DOHH2 (cell line): ENCODE measurements around the gene SNCAIP.

ENCODE experiments used
- EZH2phosphoT487 ChIP-seq: fragments of 200-600 bp; sonication (generic); IDR thresholded peaks from 2 replicates; pipeline ENCODE4 v1.6.1; 2017; ENCODE audit warnings: borderline replicate concordance, mild to moderate bottlenecking, antibody characterized with exemption, low read length, moderate library complexity, mixed read lengths
- TF ChIP-seq, protein P1 (sequence below): fragments of 200-600 bp; sonication (generic); IDR thresholded peaks from one replicate; pipeline ENCODE4 v1.5.1; 2014; ENCODE audit warnings: antibody characterized with exemption, mild to moderate bottlenecking, low read depth, low read length; ENCODE audit not compliant: poor library complexity, severe bottlenecking

DNA sequence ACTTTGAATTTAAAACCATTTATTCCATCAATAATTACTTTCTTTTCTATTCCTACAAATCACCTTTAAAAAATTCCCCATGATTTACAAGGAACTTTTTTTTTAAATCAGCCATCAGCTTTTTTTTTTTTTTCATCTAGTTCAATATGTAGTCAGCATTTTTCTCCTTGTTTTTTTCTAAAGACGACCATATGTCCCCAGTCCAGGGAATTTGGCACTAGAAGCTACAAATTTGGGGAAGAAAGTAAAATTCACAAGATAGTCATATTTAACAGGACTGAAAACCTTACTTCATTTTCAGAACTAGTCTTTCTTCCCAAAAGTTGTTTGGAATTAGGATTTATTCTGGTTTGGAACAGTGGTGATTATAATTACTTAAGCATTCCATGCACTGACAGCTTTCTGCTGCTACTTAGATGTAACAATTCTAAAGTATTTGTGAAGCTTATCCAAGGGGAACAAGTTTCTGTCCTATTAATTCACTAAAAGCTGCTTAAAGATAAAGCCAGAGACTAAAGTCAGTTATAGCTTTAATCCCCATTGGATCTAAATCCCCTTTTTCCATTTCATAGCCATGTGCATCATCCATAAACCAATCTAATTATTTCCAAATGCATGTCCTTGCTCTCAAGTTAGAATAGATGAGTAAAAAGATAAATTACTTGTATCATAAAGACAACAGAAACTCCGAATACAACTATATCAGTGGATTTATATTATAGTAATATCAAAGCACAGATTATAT, 7.4 kb upstream of the SNCAIP start:
- TF ChIP-seq, protein P1, sequence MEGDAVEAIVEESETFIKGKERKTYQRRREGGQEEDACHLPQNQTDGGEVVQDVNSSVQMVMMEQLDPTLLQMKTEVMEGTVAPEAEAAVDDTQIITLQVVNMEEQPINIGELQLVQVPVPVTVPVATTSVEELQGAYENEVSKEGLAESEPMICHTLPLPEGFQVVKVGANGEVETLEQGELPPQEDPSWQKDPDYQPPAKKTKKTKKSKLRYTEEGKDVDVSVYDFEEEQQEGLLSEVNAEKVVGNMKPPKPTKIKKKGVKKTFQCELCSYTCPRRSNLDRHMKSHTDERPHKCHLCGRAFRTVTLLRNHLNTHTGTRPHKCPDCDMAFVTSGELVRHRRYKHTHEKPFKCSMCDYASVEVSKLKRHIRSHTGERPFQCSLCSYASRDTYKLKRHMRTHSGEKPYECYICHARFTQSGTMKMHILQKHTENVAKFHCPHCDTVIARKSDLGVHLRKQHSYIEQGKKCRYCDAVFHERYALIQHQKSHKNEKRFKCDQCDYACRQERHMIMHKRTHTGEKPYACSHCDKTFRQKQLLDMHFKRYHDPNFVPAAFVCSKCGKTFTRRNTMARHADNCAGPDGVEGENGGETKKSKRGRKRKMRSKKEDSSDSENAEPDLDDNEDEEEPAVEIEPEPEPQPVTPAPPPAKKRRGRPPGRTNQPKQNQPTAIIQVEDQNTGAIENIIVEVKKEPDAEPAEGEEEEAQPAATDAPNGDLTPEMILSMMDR: no peak
- no peak for TF ChIP-seq EZH2phosphoT487
